H9 (cell line): ENCODE results near the gene PEA15. TPM values are rescaled to one million over a fixed set of nuclear protein-coding genes. Genes with fewer than 3 reads are reported as not detected.

ENCODE experiments used
- DNase-seq: peaks from one replicate; pipeline ENCODE4 v3.0.0-alpha.2; 2017
- H2AFZ ChIP-seq: one replicate; pipeline ENCODE4 v1.6.1; 2013; ENCODE audit warnings: mild to moderate bottlenecking, low read length, control low read depth, moderate library complexity
- H2AK5ac ChIP-seq: 2 replicates; pipeline ENCODE4 v1.6.1; 2013; ENCODE audit warnings: low read length, control low read depth, mixed read lengths; ENCODE audit not compliant: insufficient read length
- H2BK120ac ChIP-seq: one replicate; pipeline ENCODE4 v1.6.1; 2013; ENCODE audit warnings: low read depth, mild to moderate bottlenecking, low read length, control low read depth, inconsistent platforms; ENCODE audit not compliant: poor library complexity, severe bottlenecking
- H2BK12ac ChIP-seq: 2 replicates; pipeline ENCODE4 v1.6.1; 2013; ENCODE audit warnings: low read length, control low read depth, mixed read lengths, low read depth; ENCODE audit not compliant: insufficient read length
- H2BK15ac ChIP-seq: 2 replicates; pipeline ENCODE4 v1.6.1; 2013; ENCODE audit warnings: low read depth, low read length, control low read depth
- H2BK20ac ChIP-seq: one replicate; pipeline ENCODE4 v1.6.1; 2013; ENCODE audit warnings: low read depth, mild to moderate bottlenecking, low read length, control low read depth, inconsistent platforms; ENCODE audit not compliant: poor library complexity, severe bottlenecking
- H2BK5ac ChIP-seq: 2 replicates; pipeline ENCODE4 v1.6.1; 2013; ENCODE audit warnings: low read length, control low read depth, mixed read lengths; ENCODE audit not compliant: insufficient read length
- H3K14ac ChIP-seq: 2 replicates; pipeline ENCODE4 v1.6.1; 2013; ENCODE audit warnings: low read length, control low read depth; ENCODE audit not compliant: insufficient read depth
- H3K18ac ChIP-seq: 2 replicates; pipeline ENCODE4 v1.6.1; 2013; ENCODE audit warnings: low read depth, mild to moderate bottlenecking, mixed read lengths, low read length, control low read depth; ENCODE audit not compliant: insufficient read length
- H3K23ac ChIP-seq: 2 replicates; pipeline ENCODE4 v1.6.1; 2013; ENCODE audit warnings: low read length, control low read depth, mixed read lengths, low read depth; ENCODE audit not compliant: insufficient read length
- H3K23me2 ChIP-seq: 2 replicates; pipeline ENCODE4 v1.6.1; 2013; ENCODE audit warnings: low read depth, mild to moderate bottlenecking, mixed read lengths, low read length, control low read depth; ENCODE audit not compliant: insufficient read length, poor library complexity, severe bottlenecking
- H3K27ac ChIP-seq: 2 replicates; pipeline ENCODE4 v1.5.1; 2013; ENCODE audit warnings: low read length, control low read depth, mixed read lengths, low read depth; ENCODE audit not compliant: insufficient read length
- H3K27me3 ChIP-seq: 2 replicates; pipeline ENCODE4 v1.6.1; 2013; ENCODE audit warnings: low read length, control low read depth, inconsistent platforms; ENCODE audit not compliant: insufficient read depth
- H3K4ac ChIP-seq: 2 replicates; pipeline ENCODE4 v1.6.1; 2013; ENCODE audit warnings: low read depth, mild to moderate bottlenecking, control low read depth, inconsistent platforms, low read length, moderate library complexity
- H3K4me1 ChIP-seq: 2 replicates; pipeline ENCODE4 v1.6.1; 2013; ENCODE audit warnings: low read length, control low read depth, inconsistent platforms; ENCODE audit not compliant: insufficient read depth
- H3K4me2 ChIP-seq: 2 replicates; pipeline ENCODE4 v1.6.1; 2013; ENCODE audit warnings: low read length, control low read depth, mixed read lengths; ENCODE audit not compliant: insufficient read length, insufficient read depth
- H3K56ac ChIP-seq: 2 replicates; pipeline ENCODE4 v1.6.1; 2013; ENCODE audit warnings: low read depth, mild to moderate bottlenecking, mixed read lengths, low read length, control low read depth; ENCODE audit not compliant: insufficient read length
- H3K79me1 ChIP-seq: 2 replicates; pipeline ENCODE4 v1.6.1; 2013; ENCODE audit warnings: low read depth, mild to moderate bottlenecking, moderate library complexity, low read length, control low read depth, inconsistent platforms; ENCODE audit not compliant: insufficient read depth, poor library complexity, severe bottlenecking
- H3K79me2 ChIP-seq: 2 replicates; pipeline ENCODE4 v1.6.1; 2013; ENCODE audit warnings: low read length, control low read depth, inconsistent platforms; ENCODE audit not compliant: insufficient read depth
- H3K9ac ChIP-seq: 2 replicates; pipeline ENCODE4 v1.6.1; 2013; ENCODE audit warnings: low read length, control low read depth, mixed read lengths; ENCODE audit not compliant: insufficient read length; ENCODE audit errors: extremely low read depth
- H3K9me3 ChIP-seq: one replicate; pipeline ENCODE4 v1.6.1; 2013; ENCODE audit warnings: low read depth, low read length, inconsistent platforms; ENCODE audit not compliant: control insufficient read depth
- H3T11ph ChIP-seq: one replicate; pipeline ENCODE4 v1.6.1; 2013; ENCODE audit warnings: mild to moderate bottlenecking, low read length, control low read depth, inconsistent platforms
- H4K20me1 ChIP-seq: one replicate; pipeline ENCODE4 v1.6.1; 2013; ENCODE audit not compliant: control insufficient read depth, insufficient read length, insufficient read depth
- H4K5ac ChIP-seq: 2 replicates; pipeline ENCODE4 v1.6.1; 2013; ENCODE audit warnings: low read depth, mild to moderate bottlenecking, mixed read lengths, low read length, control low read depth; ENCODE audit not compliant: insufficient read length
- H4K8ac ChIP-seq: replicated peaks from 2 replicates; pipeline ENCODE4 v1.6.1; 2013; ENCODE audit warnings: low read length, control low read depth, mixed read lengths, low read depth; ENCODE audit not compliant: insufficient read length
- H4K91ac ChIP-seq: 2 replicates; pipeline ENCODE4 v1.6.1; 2013; ENCODE audit warnings: low read depth, mild to moderate bottlenecking, moderate library complexity, mixed read lengths, low read length, control low read depth; ENCODE audit not compliant: insufficient read length
- H3K27ac Mint-ChIP-seq, 3 experiments: 2 replicates in 2 of 3; 3 replicates in 1 of 3; pipeline ENCODE4 v1.8.0; 2020 to 2021; ENCODE audit warnings: mixed read lengths in 3 of 3, mild to moderate bottlenecking in 1 of 3, moderate library complexity in 1 of 3
- H3K27me3 Mint-ChIP-seq: 2 replicates; pipeline ENCODE4 v1.8.0; 2021; ENCODE audit warnings: low read depth, mild to moderate bottlenecking, moderate library complexity, mixed read lengths
- H3K36me3 Mint-ChIP-seq, 3 experiments: 2 replicates in 2 of 3; 3 replicates in 1 of 3; pipeline ENCODE4 v1.8.0; 2020 to 2021; ENCODE audit warnings: low read depth in 3 of 3, mixed read lengths in 3 of 3; ENCODE audit not compliant: insufficient read depth in 1 of 3
- H3K4me1 Mint-ChIP-seq, 2 experiments: 2 replicates each; pipeline ENCODE4 v1.8.0; 2020; ENCODE audit warnings: mixed read lengths in 2 of 2
- H3K4me3 Mint-ChIP-seq, 2 experiments: 2 replicates in 1 of 2; 3 replicates in 1 of 2; pipeline ENCODE4 v1.8.0; 2020 to 2021; ENCODE audit warnings: mild to moderate bottlenecking in 2 of 2, mixed read lengths in 2 of 2, moderate library complexity in 1 of 2
- H3K9me3 Mint-ChIP-seq, 2 experiments: 2 replicates in 1 of 2; 3 replicates in 1 of 2; pipeline ENCODE4 v1.8.0; 2020; ENCODE audit warnings: mild to moderate bottlenecking in 2 of 2, mixed read lengths in 2 of 2, moderate library complexity in 1 of 2
- CTCF ChIP-seq: fragments of 200-600 bp; sonication (generic); conservative IDR thresholded peaks from 3 replicates; pipeline ENCODE4 v1.8.0; 2021; ENCODE audit warnings: antibody characterized with exemption, mild to moderate bottlenecking
- WGBS: extraction: QIAGEN DNeasy Blood & Tissue Kit; methylation state at CpG from one replicate; pipeline ENCODE4 v1.1.7; 2013; ENCODE audit warnings: missing lambda C conversion rate, low lambda C conversion rate, mixed read lengths; ENCODE audit not compliant: insufficient read length; ENCODE audit errors: extremely low coverage; 5-methylcytosine and 5-hydroxymethylcytosine counted together
- long read RNA-seq: library from polyadenylated mRNA; unstranded; transcript quantifications from one replicate; pipeline ENCODE4 v2.0.0, GENCODE V29; 2020
- total RNA-seq: library from RNA; stranded (reverse); gene quantifications from 2 replicates; pipeline ENCODE4 v1.2.1, GENCODE V29; 2021

The PEA15 gene, protein sequence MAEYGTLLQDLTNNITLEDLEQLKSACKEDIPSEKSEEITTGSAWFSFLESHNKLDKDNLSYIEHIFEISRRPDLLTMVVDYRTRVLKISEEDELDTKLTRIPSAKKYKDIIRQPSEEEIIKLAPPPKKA
- 80.8 and 82.1 TPM in 2 replicates for total RNA-seq
- long read RNA-seq, transcript PEA15-201 (4 exons, 2,471 nt) = major isoform, 34 of 53 reads
- long read RNA-seq, partial matches to known transcripts = 4 of 53 reads
- long read RNA-seq, other reads (novel, unspliced or antisense) = 15 of 53 reads

GRCh38 chr1:160205242-160206035 lies at the start of gene PEA15:
PEA15 (plus strand) TSS chr1:160205384; CDS start chr1:160211545, 6,161 bp downstream.
- H3K27ac ChIP-seq = no peak within 1 kb of the TSS
- H4K5ac ChIP-seq = no peak within 1 kb of the TSS
- H3K4me1 ChIP-seq = peaks cover 24% of the 10 kb centered on the region; the same call in 1 of the 2 replicates
- H3K4ac ChIP-seq = no peak within 1 kb of the TSS; the same call in 1 of the 2 replicates
- H3K9me3 ChIP-seq = no peaks in the 10 kb centered on the region
- peak; percentile 78 for DNase-seq
- peak within 1 kb of the TSS; percentile 43 for H2AFZ ChIP-seq
- H3K14ac ChIP-seq = peak within 1 kb of the TSS; percentile 82
- no CpG with 5 or more reads among the region's 76 CpGs for WGBS
- peak within 1 kb of the TSS; percentile 91 for H3K18ac ChIP-seq
- peak within 1 kb of the TSS; percentile 84 for H3K9ac ChIP-seq
- H3K23me2 ChIP-seq = peaks cover 9% of the 10 kb centered on the region
- H3K56ac ChIP-seq = no peak within 1 kb of the TSS
- no peak within 1 kb of the TSS for H2BK5ac ChIP-seq
- H3K23ac ChIP-seq = no peak within 1 kb of the TSS
- no peaks in the 10 kb centered on the region for H3K79me1 ChIP-seq
- no peak within 1 kb of the TSS for H2BK12ac ChIP-seq
- TF ChIP-seq CTCF = no peak
- peak within 1 kb of the TSS in 2 of 3 experiments; percentile 20 to 94; a peak in 3 of 7 replicates for H3K27ac Mint-ChIP-seq
- no peak within 1 kb of the TSS for H2BK120ac ChIP-seq
- no peak within 1 kb of the TSS for H3T11ph ChIP-seq
- no peak within 1 kb of the TSS for H2BK20ac ChIP-seq
- no peaks in the 10 kb centered on the region for H4K20me1 ChIP-seq
- no peaks in the 10 kb centered on the region for H3K27me3 Mint-ChIP-seq
- peaks cover 4 to 36% (median 8%) of the 10 kb centered on the region in 3 experiments; a peak in 5 of 7 replicates for H3K36me3 Mint-ChIP-seq
- H2BK15ac ChIP-seq = no peak within 1 kb of the TSS; the same call in 1 of the 2 replicates
- no peaks in the 10 kb centered on the region for H3K79me2 ChIP-seq
- H2AK5ac ChIP-seq = no peak within 1 kb of the TSS
- H3K4me2 ChIP-seq = peak within 1 kb of the TSS; percentile 56
- H4K91ac ChIP-seq = no peak within 1 kb of the TSS
- H3K4me3 Mint-ChIP-seq = peak within 1 kb of the TSS; percentile 91
- no peak within 1 kb of the TSS for H4K8ac ChIP-seq
- peaks cover 51 to 53% of the 10 kb centered on the region in 2 experiments for H3K4me1 Mint-ChIP-seq
- H3K27me3 ChIP-seq = no peaks in the 10 kb centered on the region
- no peaks in the 10 kb centered on the region for H3K9me3 Mint-ChIP-seq
